NCI-H345 (cell line): ENCODE results near the gene RNF115.
"Not testable (repeated sequence)": the region's sequence is repeated elsewhere in the genome, so short reads cannot be mapped to it uniquely, and the experiment has no call there.

Experiments used
- DNase-seq: peaks from one replicate; lab custom pipeline; 2025; lab: John Stamatoyannopoulos, UW

Gene RNF115

DNA sequence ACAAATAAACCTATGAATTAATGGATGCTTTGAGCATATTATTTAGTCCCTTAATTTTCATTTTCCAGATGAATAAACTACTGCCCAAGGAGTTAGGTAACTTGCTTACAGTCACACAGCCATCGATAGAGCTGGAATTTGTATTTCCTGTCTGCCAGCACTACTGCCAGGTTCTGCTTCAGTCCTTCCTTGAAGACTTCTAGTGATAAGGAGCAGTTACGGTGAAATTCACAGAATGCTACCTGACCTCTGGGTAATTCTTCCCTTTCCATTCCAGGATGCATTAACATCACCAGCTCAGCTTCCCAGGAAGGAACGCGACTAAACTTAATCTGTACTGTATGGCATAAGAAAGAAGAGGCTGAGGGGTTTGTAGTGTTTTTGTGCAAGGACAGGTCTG is 93.4 kb downstream of the RNF115 start:
- no peak for DNase-seq

DNA sequence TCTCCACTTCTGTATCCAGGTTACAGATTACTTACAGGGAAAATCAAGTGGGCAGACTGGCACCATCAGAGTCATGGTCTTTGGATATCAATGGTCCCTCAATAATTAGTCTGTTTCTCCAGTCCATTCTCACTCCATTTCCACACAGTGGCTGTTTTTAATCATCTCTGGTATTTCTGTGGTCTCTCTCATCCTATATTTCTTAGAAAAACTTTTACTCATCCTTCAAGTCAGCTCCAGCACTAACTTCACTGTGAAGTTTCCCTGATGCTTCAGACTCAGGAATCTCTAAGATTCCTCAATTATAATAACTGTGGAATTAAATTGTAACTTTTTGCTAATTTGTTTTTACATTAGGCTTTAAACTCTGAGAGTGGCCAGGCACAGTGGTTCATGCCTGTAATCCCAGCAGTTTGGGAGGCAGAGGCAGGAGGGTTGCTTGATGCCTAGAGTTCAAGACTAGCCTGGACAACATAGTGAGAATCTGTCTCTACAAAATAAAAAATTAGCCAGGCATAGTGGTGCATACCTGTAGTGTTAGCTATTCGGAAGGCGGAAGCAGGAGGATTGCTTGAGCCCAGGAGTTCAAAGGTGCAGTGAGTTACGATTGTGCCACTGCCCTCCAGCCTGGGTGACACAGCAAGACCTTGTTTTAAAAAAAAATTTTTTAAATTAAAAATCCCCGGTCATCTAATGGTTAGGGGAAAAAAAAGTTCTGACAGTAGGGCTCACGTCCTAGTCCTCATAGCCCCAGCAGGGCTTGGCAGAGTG is 94.0 kb downstream of the RNF115 start:
- DNase-seq: no peak

DNA sequence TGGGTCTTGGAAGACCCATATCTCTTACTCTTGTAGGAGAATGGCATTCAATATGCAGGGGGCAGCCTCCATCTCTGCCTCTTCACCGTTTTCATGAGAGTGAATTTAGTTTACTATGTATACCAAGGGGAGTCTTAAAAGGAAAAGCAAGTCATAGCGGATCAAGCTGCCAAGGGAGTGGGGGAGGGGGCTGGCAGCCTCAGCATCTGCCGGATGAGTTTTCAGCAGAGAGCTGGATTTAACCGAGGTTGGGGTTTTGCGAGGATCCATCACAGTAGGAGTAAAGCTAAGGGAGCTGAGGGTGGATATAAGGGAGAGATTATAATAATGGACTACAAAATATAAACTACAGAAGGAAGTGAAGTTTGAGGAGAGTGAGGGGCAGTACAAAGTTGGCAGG is 94.7 kb downstream of the RNF115 start:
- DNase-seq: no peak

DNA sequence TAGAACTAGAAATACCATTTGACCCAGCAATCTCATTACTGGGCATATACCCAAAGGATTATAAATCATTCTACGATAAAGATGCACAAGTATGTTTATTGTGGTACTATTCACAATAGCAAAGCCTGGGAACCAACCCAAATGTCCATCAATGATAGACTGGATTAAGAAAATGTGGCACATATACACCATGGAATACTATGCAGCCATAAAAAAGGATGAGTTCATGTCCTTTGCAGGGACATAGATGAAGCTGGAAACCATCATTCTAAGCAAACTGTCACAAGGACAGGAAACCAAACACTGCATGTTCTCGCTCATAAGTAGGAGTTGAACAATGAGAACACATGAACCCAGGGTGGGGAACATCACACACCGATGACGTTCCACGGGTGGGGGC is 97.7 kb downstream of the RNF115 start:
- not testable (repeated sequence) for DNase-seq

DNA sequence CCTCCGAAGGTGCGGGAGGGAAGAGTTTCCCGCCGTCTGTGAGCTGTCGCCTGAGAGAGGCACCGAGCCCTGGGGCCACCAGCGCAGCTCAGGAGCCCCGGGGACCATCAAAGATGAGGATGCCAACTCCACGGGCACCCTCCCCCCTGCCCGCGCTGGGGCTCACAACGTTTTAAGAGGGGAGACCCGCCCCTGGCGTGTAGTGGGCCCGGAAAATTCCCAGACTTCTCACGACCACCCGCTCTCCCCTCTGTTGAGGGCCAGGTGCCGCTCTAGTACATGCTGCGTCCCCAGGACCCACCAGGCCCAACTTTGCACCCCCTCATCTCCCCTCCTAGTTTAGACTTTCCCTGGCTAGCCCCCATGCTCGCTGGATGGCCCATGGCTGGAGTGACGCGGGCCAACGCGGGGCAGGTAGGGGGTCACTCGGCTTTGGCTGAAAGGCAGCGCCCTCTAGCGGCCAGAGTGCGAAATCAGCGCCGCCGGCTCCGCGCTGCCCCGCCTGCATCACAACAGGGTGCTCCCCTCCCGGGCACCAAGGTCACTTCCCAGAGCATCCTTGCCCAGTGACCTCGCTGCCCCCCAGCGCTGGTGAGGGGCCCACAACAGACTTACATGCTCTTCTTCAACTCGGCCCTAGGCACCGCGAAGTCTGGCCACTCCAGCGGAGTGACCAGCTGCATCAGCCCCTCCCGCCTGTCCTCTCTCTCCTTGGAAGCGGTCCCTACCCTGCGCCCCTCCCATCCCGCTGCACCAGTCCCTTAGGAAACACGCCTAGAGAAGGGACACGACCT is 102.8 kb downstream of the RNF115 start:
- DNase-seq: peak; percentile 80

DNA sequence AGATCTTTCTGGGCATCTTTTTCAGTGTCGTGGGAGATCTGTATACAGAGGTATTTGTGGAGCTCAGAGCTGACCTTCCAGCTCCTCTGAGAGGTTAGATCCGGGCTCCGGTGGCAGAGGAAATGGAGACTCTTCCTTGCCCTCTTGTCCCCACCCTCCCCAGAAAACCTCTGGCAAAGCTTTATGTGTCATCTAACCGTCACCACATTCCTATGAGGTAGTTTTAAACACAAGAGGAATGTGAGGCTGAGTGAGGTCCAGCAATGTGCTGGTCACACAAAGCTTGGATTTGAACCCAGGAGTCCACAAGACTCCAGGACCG is 103.4 kb downstream of the RNF115 start:
- no peak for DNase-seq

DNA sequence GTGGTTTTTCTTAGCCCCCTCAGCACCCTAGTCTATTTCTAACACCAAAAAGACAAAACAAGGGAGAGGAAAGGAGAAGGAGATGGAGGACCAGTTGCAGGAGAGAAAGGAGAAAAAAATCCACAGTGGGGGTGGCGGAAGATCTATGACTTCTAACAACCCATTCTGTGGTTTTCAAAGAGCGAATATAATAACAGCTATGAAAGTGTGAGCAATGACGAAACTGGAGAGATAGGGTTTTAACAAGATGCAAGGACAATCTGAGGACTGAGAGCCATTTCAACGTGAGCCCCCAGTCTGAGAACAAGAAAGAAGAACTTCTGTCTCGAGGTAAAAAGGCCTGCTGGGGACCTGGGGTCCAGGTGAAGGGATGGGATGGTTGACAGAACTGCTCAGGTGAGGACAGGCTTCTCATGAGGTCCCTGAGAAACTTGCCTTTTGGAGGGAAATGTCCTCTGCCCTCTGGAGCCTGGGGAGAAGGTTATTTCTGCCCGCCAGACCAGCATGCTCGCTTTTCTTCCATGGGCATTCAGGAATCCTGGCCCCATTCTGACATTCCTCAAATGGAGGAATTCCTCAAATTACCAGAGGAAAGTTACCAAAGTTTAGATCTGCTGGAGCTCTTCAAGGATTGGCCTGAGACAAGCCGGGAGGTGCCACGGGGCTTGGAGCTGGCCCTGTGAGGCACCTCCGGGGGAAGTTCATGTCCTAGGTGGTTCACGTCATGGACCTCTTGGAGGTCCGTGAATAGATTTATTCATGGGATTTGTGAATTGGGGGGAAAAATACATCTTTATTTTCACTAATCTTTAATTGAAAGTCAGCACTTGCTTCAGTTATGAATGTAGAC is 104.4 kb downstream of the RNF115 start, which contains the start of gene CD160:
TSS of gene CD160 (plus strand) at position 270 of the 850 bp plus-strand sequence. CDS start 8,829 bp downstream, outside the sequence.
- DNase-seq: no peak

DNA sequence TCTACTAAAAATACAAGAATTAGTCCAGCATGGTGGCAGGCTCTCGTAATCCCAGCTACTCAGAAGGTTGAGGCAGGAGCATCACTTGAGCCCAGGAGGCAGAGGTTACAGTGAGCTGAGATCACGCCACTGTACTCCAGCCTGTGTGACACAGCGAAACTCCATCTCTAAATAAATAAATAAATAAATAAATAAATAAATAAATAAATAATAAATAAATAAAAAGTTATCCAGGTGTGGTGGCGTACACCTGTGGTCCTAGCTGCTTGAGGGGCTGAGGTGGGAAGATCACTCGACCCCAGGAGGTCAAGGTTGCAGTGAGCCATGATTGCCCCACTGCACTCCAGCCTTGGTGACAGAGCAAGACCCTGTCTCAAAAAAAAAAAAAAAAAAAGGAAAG is 105.4 kb downstream of the RNF115 start:
- not testable (repeated sequence) for DNase-seq

DNA sequence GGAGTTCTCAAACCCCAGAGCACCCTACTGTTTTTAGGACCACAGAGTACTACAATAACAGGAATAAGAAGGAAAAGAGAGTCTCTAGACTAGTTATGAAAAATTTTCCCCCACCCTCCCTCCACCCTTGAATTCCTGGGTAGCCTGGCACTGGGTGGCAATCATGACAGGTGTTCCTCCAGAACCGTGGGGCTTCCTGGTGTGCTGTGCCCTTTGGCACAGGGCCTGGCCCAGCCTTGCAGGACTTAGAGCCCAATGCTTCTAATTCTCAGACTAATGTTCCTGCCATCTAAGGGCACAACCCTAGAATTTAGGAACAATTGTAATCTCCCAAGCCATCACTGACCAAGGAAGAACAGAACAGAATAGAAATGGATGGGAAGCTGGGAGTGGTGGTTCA is 106.1 kb downstream of the RNF115 start:
- DNase-seq: no peak

DNA sequence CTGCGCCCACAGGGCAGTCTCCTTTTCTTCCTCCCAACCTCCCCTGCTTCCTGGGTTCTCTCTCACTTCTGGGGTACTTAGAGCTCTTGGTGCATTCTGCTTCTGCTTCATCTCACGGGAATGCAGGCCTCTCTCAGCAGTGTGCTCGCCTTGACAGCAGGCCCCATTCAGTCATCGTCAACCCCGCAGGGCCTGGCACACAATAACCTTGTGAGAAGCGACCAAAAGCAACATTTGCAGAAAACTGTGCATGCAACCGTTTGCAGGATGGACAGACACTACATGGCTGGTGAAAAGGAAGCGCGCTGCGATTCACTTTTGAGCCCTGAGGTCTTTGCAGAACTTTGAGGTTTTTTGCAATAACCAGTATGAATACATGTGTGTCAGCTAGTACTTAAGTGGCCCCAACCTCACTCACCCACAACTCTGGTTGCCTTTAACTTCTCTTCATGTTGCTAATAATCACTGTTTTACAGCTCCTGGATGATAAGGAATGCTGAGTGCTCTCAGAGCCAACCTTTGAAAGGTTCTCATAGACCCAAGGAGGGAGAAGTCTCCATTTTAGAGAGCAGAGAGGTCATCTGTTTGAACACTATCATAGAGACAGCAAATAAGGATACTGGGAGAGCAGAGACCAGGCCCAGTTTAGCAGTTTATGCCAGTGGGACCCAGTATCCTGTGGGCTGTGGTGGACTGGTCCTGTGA is 107.1 kb downstream of the RNF115 start:
- DNase-seq: no peak

DNA sequence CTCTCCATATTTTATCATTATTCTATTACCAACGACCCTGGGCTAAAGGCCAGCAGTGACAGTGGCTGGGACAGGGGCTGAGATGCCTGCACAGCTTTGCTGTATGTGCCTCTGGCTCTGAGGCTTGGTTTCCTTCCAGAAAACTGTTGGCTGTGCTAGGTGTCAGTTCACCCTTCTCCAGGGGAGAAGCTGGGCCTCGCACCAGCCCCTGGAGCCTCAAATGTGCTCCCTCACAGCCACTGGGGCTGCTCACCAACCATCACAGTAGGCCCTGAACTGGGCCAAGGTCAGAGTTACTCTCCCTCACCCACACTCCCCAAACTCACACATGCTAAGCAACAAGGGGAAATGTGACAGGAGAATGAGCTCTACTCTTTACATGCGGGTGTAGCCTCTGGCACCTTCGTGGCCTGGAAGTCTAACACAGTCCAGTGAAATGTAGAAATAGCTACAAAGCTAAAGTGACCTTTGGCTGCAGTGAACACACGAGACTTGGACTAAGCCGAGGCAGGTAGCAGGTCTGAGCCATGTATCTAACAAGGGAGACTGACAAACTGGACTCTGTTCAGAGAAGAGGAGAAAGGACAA is 109.3 kb downstream of the RNF115 start:
- DNase-seq: no peak

DNA sequence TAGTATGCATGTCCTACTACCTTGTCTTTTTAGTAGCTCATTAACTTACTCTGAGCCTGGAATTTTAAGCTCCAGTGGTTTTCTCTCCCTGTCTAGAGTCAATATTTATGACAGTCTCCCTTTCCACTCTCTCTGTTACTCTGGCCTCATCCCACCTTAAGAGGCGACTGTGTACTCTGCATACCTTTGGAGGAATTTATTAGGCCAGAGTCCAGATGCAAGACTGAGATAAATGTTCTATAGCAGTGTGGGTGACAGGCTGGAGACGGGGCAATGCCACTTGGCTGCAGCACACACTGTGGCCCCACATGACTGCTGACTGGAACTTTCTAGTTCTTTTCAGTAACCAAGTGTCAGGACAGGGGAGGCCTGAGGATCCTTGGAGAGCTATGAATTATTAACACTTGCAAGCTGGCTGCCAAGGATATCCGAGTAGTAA is 112.7 kb downstream of the RNF115 start:
- no peak for DNase-seq

DNA sequence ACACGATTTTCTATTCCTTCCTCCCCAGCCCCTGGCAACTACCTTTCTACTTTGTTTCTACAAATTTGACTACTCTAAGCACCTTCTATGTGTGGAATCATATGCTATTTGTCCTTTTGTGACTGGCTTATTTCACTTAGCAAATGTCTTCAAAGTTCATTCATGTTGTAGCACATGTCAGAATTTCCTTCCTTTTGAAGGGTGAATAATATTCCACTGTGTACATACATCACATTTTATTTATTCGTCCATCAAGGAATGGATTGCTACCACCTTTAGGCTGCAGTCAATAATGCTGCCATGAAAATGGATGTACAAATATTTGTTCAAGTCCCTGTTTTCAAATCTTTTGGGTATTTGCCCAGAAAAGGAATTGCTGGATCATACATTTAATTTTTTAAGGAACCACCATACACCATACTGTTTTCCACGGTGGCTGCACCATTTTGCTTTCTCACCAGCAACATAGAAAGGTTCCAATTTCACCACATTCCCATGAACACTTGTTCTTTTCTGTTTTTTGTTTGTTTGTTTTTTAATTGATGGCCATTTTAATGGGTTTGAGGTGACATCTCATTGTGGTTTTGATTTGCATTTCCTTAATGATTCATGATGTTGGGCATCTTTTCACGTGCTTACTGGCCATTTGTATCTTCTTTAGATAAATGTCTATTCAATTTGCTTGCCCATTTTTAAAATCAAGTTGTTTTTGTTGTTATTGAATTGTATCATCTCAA is 113.4 kb downstream of the RNF115 start:
- DNase-seq: no peak

DNA sequence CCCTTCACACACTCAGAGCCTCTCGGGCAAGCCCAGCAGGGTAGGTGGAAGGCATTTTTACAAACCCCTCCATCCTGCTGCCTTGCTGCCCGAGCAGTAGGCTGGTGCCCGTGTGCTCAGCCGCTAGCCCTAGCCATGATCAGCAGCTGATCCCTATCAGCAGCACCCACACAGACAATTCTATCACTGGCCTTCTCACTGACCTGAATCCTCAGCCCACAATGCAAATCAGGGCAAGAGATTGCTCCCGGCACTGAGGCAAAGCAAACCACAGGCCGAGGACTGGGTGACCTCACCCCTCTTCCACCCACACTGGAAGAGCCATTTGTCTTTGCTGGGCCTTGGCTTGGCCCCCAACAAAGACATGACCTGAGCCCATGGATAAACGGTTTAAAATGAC is 115.8 kb downstream of the RNF115 start:
- no peak for DNase-seq

DNA sequence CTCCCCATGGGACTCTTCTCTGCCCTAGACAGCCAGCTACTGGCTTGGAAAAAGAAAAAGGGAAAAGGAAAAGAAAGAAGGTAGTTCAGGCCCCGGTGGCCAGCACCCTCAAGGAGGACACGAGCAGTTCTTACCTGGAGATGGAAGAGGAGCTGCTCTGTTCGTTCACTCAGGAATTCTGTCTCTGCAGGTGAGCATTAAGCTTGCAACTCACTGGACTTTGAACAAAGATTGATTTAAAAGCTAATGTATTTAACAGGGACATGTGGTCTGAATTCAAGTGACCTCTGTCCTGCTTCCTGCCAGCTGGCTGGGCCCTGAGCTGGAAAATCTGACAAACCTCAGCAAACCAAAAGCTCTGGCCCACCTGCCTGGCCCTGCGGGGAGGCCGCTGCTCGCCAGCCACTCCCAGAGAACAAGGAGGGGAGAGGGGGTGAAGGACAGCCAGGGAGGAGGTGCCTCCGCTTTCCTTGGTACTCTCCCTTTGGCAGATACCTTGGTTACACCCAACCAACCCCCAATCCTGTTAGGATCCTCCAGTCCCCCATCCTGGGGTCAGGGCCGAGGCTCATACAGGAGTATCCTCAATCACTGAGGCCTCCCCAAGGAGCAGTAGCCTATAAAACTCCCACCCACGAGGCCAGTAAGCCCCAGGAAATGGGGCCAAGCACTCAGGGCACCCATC is 116.6 kb downstream of the RNF115 start, which contains the start of gene PDZK1:
TSS of gene PDZK1 (minus strand) at position 186 of the 685 bp plus-strand sequence. CDS start 19,347 bp downstream, outside the sequence.
- no peak for DNase-seq

DNA sequence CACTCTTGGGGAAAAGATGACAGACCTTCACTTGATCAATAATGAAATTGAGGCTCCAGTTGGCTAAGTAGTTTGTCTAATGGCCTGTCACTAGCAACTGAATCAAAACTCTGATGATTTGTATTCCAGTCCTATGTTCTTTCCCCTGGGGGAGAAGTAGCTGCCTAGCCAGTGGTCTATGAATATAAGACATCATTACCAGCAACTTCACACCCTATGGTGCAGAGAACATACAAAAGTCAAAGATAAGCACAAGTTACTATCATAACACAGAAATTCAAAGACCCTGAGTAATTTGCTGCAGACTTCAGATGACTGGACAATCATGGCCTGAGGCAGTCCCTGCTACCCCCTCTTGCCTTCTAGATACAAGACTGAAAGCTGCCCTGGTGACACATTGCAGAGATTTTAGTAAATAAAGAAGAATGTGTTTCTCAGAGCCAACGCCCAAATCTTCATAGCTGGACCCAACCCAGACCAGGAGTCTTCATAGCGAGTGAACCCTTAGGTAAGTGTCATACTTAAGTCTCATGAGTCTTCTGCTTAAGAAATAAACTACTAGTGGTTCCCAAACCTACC is 117.7 kb downstream of the RNF115 start:
- DNase-seq: no peak

DNA sequence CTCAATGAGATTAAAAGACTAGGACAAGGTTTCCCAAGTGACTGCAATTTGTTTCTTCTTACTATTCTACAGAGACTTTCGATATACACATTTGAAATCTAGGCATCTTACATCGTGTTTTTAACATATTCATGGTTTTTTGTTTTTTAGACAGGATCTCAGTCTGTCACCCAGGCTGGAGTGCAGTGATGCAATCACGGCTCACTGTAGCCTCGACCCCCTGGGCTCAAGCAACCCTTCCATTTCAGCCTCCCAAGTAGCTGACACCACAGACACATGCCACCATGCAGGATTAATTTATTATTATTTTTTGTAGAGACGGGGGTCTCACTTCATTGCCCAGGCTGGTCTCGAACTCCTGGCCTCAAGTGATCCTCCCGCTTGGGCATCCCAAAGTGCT is 118.3 kb downstream of the RNF115 start:
- DNase-seq: no peak

DNA sequence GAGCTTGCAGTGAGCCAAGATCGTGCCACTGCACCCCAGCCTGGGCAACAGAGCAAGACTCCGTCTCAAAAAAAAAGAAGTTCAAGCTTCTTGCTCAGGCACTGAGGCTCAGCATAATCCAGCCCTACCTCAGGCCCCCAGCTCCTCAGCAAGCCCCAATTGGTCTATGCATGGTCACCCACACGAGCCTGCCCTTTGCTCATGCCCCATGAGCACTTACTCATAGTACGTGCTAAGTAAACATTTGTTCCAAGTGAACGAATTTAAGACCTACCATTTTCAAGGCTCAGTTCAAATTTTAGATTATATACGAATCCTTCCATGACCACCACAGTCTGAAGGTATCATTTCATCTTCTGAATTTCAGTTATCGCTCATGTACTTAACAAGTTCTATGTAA is 121.1 kb downstream of the RNF115 start:
- no peak for DNase-seq

DNA sequence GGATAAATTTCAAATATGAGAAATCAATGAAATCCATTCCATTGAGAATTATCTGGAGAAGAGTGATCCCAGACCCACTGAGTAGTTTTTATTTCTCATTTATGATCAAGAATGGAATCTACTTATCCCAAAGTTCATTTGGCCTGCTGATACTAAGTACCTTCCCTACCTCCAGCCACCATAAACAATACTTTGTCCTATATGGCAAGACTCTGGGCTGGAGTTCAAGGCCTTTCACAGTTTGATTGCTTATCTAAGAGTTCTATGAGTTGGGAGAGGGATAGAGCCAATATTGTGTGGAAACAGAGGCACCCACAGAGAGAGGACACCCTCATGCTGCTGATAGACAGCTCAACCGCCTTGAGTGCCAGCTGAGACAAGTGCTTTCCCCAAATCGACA is 121.8 kb downstream of the RNF115 start:
- DNase-seq: no peak
